Mammary epithelial cell (primary cell): Measurements from ENCODE around the gene SYNE1.

Experiments
- CTCF ChIP-seq, 2 donors: IDR thresholded peaks in 1 of 2; conservative IDR thresholded peaks in 1 of 2; 2 replicates each; pipeline ENCODE4 v1.5.1; 2011 to 2012; ENCODE audit warnings: inconsistent platforms in 2 of 2, low read length in 2 of 2, mild to moderate bottlenecking in 2 of 2, control low read depth in 1 of 2, low read depth in 1 of 2; ENCODE audit not compliant: insufficient read depth in 1 of 2; ENCODE audit errors: extremely low read depth in 1 of 2
- EZH2 ChIP-seq: IDR thresholded peaks from 2 replicates; pipeline ENCODE4 v1.6.1; 2012; ENCODE audit warnings: low read length, inconsistent platforms, borderline replicate concordance

GRCh38 chr6:152375197-152375596, 262.0 kb downstream of the SYNE1 start:
- TF ChIP-seq CTCF (conservative IDR thresholded peaks at IDR 0.05 in 1 of 2, IDR thresholded peaks at IDR 0.05 in 1 of 2; ENCODE audit: extremely low read depth in 1 of 2, insufficient read depth in 1 of 2, low read depth in 1 of 2, low read length in 2 of 2) (no peak), EZH2 (no peak)
